Measurements from ENCODE around the gene ZNF385B. TPM values are rescaled to one million over a fixed set of nuclear protein-coding genes. Genes with fewer than 3 reads are reported as not detected.

Gene ZNF385B
- total and polyA plus RNA-seq, 7 donors, result 0.35 to 5.6 (median 3.0) TPM; not detected in 1

GRCh38 chr2:179532863-179533278 is 328.5 kb downstream of the ZNF385B start:
- TF ChIP-seq POLR2A (IDR thresholded peaks at IDR 0.05), result no peak
- TF ChIP-seq CTCF (IDR thresholded peaks at IDR 0.05), result no peak
- no peak for TF ChIP-seq EP300 (IDR thresholded peaks at IDR 0.05)
- no peak for TF ChIP-seq POLR2AphosphoS5 (IDR thresholded peaks at IDR 0.05)
- no peak overlapping the region for H3K4me3 ChIP-seq
- DNase-seq, result no peak
- intact Hi-C loops (cut with DNase I), result no loop called here
- H3K27me3 ChIP-seq, result no peaks in the 10 kb centered on the region
- H3K27ac ChIP-seq, result no peak overlapping the region
- no peaks in the 10 kb centered on the region for H3K36me3 ChIP-seq
- H3K4me1 ChIP-seq, result no peaks in the 10 kb centered on the region
- no peaks in the 10 kb centered on the region for H3K9me3 ChIP-seq
- 81 to 91% methylated on average over 2 of the region's 2 CpGs for WGBS, 2 donors

GRCh38 chr2:179528576-179529069 is 332.8 kb downstream of the ZNF385B start:
- DNase-seq, result no peak
- Histone ChIP-seq H3K27me3 (no peaks in the 10 kb centered on the region), H3K4me3 (no peak overlapping the region), H3K36me3 (no peaks in the 10 kb centered on the region), H3K4me1 (no peaks in the 10 kb centered on the region), H3K27ac (no peak overlapping the region), H3K9me3 (no peaks in the 10 kb centered on the region)
- intact Hi-C loops (cut with DNase I), result no loop called here
- TF ChIP-seq POLR2A (IDR thresholded peaks at IDR 0.05) (no peak), EP300 (IDR thresholded peaks at IDR 0.05) (no peak), CTCF (IDR thresholded peaks at IDR 0.05) (no peak), POLR2AphosphoS5 (IDR thresholded peaks at IDR 0.05) (no peak)
- WGBS, 2 donors, result 90 to 94% methylated on average over 2 of the region's 2 CpGs

- H3K4me1 ChIP-seq, result no peaks in the 10 kb centered on the region
- intact Hi-C loops (cut with DNase I), result no loop called here
- H3K9me3 ChIP-seq, result no peaks in the 10 kb centered on the region
- no peaks in the 10 kb centered on the region for H3K36me3 ChIP-seq
- DNase-seq, result no peak
- H3K27ac ChIP-seq, result no peak overlapping the region
- WGBS, 2 donors, result 90 to 93% methylated on average over 3 of the region's 3 CpGs
- TF ChIP-seq POLR2AphosphoS5 (IDR thresholded peaks at IDR 0.05) (no peak), EP300 (IDR thresholded peaks at IDR 0.05) (no peak), POLR2A (IDR thresholded peaks at IDR 0.05) (no peak), CTCF (IDR thresholded peaks at IDR 0.05) (no peak)
- no peaks in the 10 kb centered on the region for H3K27me3 ChIP-seq
- H3K4me3 ChIP-seq, result no peak overlapping the region
Measured at GRCh38 chr2:179525340-179525739, 336.1 kb downstream of the ZNF385B start.

GRCh38 chr2:179524809-179525339 is 336.5 kb downstream of the ZNF385B start:
- intact Hi-C loops (cut with DNase I), result no loop called here
- no peaks in the 10 kb centered on the region for H3K27me3 ChIP-seq
- DNase-seq, result no peak
- no peaks in the 10 kb centered on the region for H3K4me1 ChIP-seq
- no peak overlapping the region for H3K27ac ChIP-seq
- TF ChIP-seq POLR2AphosphoS5 (IDR thresholded peaks at IDR 0.05), result no peak
- no peak for TF ChIP-seq POLR2A (IDR thresholded peaks at IDR 0.05)
- WGBS, 2 donors, result 65 to 69% methylated on average over 5 of the region's 5 CpGs
- H3K36me3 ChIP-seq, result no peaks in the 10 kb centered on the region
- no peaks in the 10 kb centered on the region for H3K9me3 ChIP-seq
- no peak overlapping the region for H3K4me3 ChIP-seq

GRCh38 chr2:179521944-179522343 is 339.5 kb downstream of the ZNF385B start:
- Histone ChIP-seq H3K27me3 (no peaks in the 10 kb centered on the region), H3K4me3 (no peak overlapping the region), H3K4me1 (no peaks in the 10 kb centered on the region), H3K36me3 (no peaks in the 10 kb centered on the region), H3K9me3 (no peaks in the 10 kb centered on the region), H3K27ac (no peak overlapping the region)
- no peak for DNase-seq
- TF ChIP-seq EP300 (IDR thresholded peaks at IDR 0.05), result no peak
- no peak for TF ChIP-seq POLR2A (IDR thresholded peaks at IDR 0.05)
- no peak for TF ChIP-seq POLR2AphosphoS5 (IDR thresholded peaks at IDR 0.05)
- no peak for TF ChIP-seq CTCF (IDR thresholded peaks at IDR 0.05)
- intact Hi-C loops (cut with DNase I), result no loop called here
- WGBS, 2 donors, result 61 to 74% methylated on average over 1 of the region's 1 CpG
